ENCODE measurements around the gene LPAR4.
"Not testable (repeated sequence)": the region's sequence is repeated elsewhere in the genome, so short reads cannot be mapped to it uniquely, and the experiment has no call there.

LPAR4 gene

GRCh38 chrX:78747489-78747888, at the start of gene LPAR4:
Gene LPAR4, plus strand, starts transcription at chrX:78747720. Its CDS starts 7,150 bp downstream, at chrX:78754870.
- no peak for DNase-seq (ENCODE audit: low spot score)

GRCh38 chrX:78706071-78706470, 41.4 kb upstream of the LPAR4 start:
- no peak for DNase-seq (ENCODE audit: low spot score)

GRCh38 chrX:78708262-78708661, 39.3 kb upstream of the LPAR4 start:
- DNase-seq (ENCODE audit: low spot score), result peak; percentile 10

GRCh38 chrX:78708816-78709215, 38.7 kb upstream of the LPAR4 start:
- no peak for DNase-seq (ENCODE audit: low spot score)

- DNase-seq (ENCODE audit: low spot score), result no peak
These were observed 37.3 kb upstream of the LPAR4 start for GRCh38 chrX:78710171-78710570.

GRCh38 chrX:78712336-78712735, 35.2 kb upstream of the LPAR4 start:
- DNase-seq (ENCODE audit: low spot score), result no peak

GRCh38 chrX:78725287-78725686, 22.2 kb upstream of the LPAR4 start:
- DNase-seq (ENCODE audit: low spot score), result no peak

GRCh38 chrX:78746496-78746895, 1.0 kb upstream of the LPAR4 start:
- DNase-seq (ENCODE audit: low spot score), result no peak

- DNase-seq (ENCODE audit: low spot score), result no peak
These were observed 451 bp downstream of the LPAR4 start for GRCh38 chrX:78747971-78748370.

- DNase-seq (ENCODE audit: low spot score), result no peak
These were observed 1.3 kb downstream of the LPAR4 start for GRCh38 chrX:78748846-78749245.

GRCh38 chrX:78753571-78753970, 6.1 kb downstream of the LPAR4 start:
- DNase-seq (ENCODE audit: low spot score), result no peak

GRCh38 chrX:78754917-78755316, 7.4 kb downstream of the LPAR4 start:
- peak; percentile 60 for DNase-seq (ENCODE audit: low spot score)

GRCh38 chrX:78759081-78759480, 11.6 kb downstream of the LPAR4 start:
- DNase-seq (ENCODE audit: low spot score), result no peak

GRCh38 chrX:78769101-78769755, 21.7 kb downstream of the LPAR4 start:
- DNase-seq (ENCODE audit: low spot score), result no peak

- DNase-seq (ENCODE audit: low spot score), result no peak
These were observed 22.4 kb downstream of the LPAR4 start for GRCh38 chrX:78769946-78770345.

GRCh38 chrX:78796916-78797315, 49.4 kb downstream of the LPAR4 start:
- no peak for DNase-seq (ENCODE audit: low spot score)

- no peak for DNase-seq (ENCODE audit: low spot score)
These were observed 52.6 kb downstream of the LPAR4 start for GRCh38 chrX:78800114-78800513.

- no peak for DNase-seq (ENCODE audit: low spot score)
These were observed 53.2 kb downstream of the LPAR4 start for GRCh38 chrX:78800694-78801093.

GRCh38 chrX:78801522-78801921, 54.0 kb downstream of the LPAR4 start:
- no peak for DNase-seq (ENCODE audit: low spot score)

- DNase-seq (ENCODE audit: low spot score), result not testable (repeated sequence)
These were observed 55.0 kb downstream of the LPAR4 start for GRCh38 chrX:78802526-78802925.
